ENCODE results near the gene PNMA1.

PNMA1 gene

GRCh38 chr14:73736842-73737241 is 22.7 kb upstream of the PNMA1 start:
- DNase-seq: no peak

- DNase-seq: no peak
These were observed 17.8 kb upstream of the PNMA1 start for GRCh38 chr14:73732006-73732405.

GRCh38 chr14:73731111-73731510 is 16.9 kb upstream of the PNMA1 start:
- no peak for DNase-seq

GRCh38 chr14:73729556-73730265 is 15.5 kb upstream of the PNMA1 start:
- no peak for DNase-seq

GRCh38 chr14:73728717-73729330 is 14.6 kb upstream of the PNMA1 start:
- peak; percentile 93 for DNase-seq

- no peak for DNase-seq
These were observed 13.0 kb upstream of the PNMA1 start for GRCh38 chr14:73727166-73727565.

GRCh38 chr14:73726025-73726961 is 12.1 kb upstream of the PNMA1 start:
- DNase-seq: no peak

- no peak for DNase-seq
These were observed 11.2 kb upstream of the PNMA1 start for GRCh38 chr14:73725116-73726024.

- DNase-seq: no peak
These were observed 10.5 kb upstream of the PNMA1 start for GRCh38 chr14:73724696-73725095.

- no peak for DNase-seq
These were observed 9.8 kb upstream of the PNMA1 start for GRCh38 chr14:73723797-73724661.

GRCh38 chr14:73723406-73723796 is 9.2 kb upstream of the PNMA1 start:
- no peak for DNase-seq

GRCh38 chr14:73722581-73722980 is 8.4 kb upstream of the PNMA1 start:
- no peak for DNase-seq

- no peak for DNase-seq
These were observed 7.1 kb upstream of the PNMA1 start for GRCh38 chr14:73721101-73721821.

GRCh38 chr14:73720636-73721035 is 6.5 kb upstream of the PNMA1 start:
- no peak for DNase-seq

- no peak for DNase-seq
These were observed 5.6 kb upstream of the PNMA1 start for GRCh38 chr14:73719791-73720190.

- DNase-seq: no peak
These were observed 5.2 kb upstream of the PNMA1 start for GRCh38 chr14:73719361-73719760.

GRCh38 chr14:73718418-73719251 is 4.5 kb upstream of the PNMA1 start:
- DNase-seq: no peak

GRCh38 chr14:73717711-73718417 is 3.7 kb upstream of the PNMA1 start:
- no peak for DNase-seq

- no peak for DNase-seq
These were observed 3.1 kb upstream of the PNMA1 start for GRCh38 chr14:73717266-73717665.
